LNCaP clone FGC (cell line): Measurements from ENCODE around the gene OR10J1.

Experiments
- DNase-seq: peaks from one replicate; pipeline ENCODE4 v3.0.0-alpha.2; 2011; ENCODE audit warnings: low read depth
- H3K4me3 ChIP-seq: 2 replicates; pipeline ENCODE4 v1.5.1; 2011; ENCODE audit warnings: mild to moderate bottlenecking, low read depth, low read length, control low read depth
- CTCF ChIP-seq: IDR thresholded peaks from 2 replicates; pipeline ENCODE4 v1.5.1; 2012; ENCODE audit warnings: mild to moderate bottlenecking; ENCODE audit not compliant: control insufficient read depth, insufficient read depth; ENCODE audit errors: extremely low read depth

The OR10J1 gene

DNA sequence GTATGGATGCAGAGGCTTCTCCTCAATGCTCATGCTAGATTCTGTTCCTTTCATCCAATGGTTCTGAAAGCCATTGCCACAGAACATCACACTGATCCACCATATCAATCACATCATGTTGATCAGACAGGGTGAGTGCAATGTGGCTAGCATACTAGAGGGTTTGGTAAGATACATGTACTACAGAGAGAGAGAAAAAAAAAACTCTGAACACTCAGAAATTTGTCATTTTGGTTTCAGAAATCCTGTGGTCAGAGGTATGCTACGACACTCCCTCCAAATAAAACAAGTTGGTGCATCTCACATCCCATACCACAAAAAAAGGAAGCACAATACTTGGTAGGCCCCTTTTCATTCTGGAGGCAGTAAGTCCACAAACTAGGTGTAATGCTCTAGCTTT lies 35.4 kb downstream of the OR10J1 start:
- H3K4me3 ChIP-seq = no peak overlapping the region
- no peak for DNase-seq
- TF ChIP-seq CTCF = no peak

- H3K4me3 ChIP-seq = no peak overlapping the region
- no peak for TF ChIP-seq CTCF
- DNase-seq = no peak
Observed at GRCh38 chr1:159483501-159483900, 44.0 kb downstream of the OR10J1 start.
